GM21529 (cell line): Measurements from ENCODE around the gene CIROP.
"Not testable (repeated sequence)": the region's sequence is repeated elsewhere in the genome, so short reads cannot be mapped to it uniquely, and the experiment has no call there.

Experiments used
- ATAC-seq: cut with Tn5 transposase; IDR thresholded peaks from one replicate; pipeline ENCODE4 v1.9.1; 2021; ENCODE audit not compliant: unreplicated experiment

Gene CIROP

GRCh38 chr14:23115039-23115731 is 10.4 kb upstream of the CIROP start:
- no peak for ATAC-seq

- no peak for ATAC-seq
These were observed 9.9 kb upstream of the CIROP start for GRCh38 chr14:23114669-23115038.

- no peak for ATAC-seq
These were observed 9.3 kb upstream of the CIROP start for GRCh38 chr14:23114120-23114458.

- no peak for ATAC-seq
These were observed 8.8 kb upstream of the CIROP start for GRCh38 chr14:23113431-23114119.

GRCh38 chr14:23112359-23113178 is 7.8 kb upstream of the CIROP start:
- no peak for ATAC-seq

GRCh38 chr14:23110579-23111365 is 6.0 kb upstream of the CIROP start:
- ATAC-seq, result no peak

GRCh38 chr14:23109769-23110168 is 5.0 kb upstream of the CIROP start:
- no peak for ATAC-seq

GRCh38 chr14:23108169-23108568 is 3.4 kb upstream of the CIROP start:
- not testable (repeated sequence) for ATAC-seq

GRCh38 chr14:23107620-23108019 is 2.8 kb upstream of the CIROP start:
- ATAC-seq, result not testable (repeated sequence)

GRCh38 chr14:23106747-23107045 is 1.9 kb upstream of the CIROP start:
- no peak for ATAC-seq

- no peak for ATAC-seq
These were observed 597 bp upstream of the CIROP start for GRCh38 chr14:23105348-23105824.

- ATAC-seq, result no peak
These were observed 659 bp downstream of the CIROP start for GRCh38 chr14:23104070-23104590.

GRCh38 chr14:23103581-23103980 is 1.2 kb downstream of the CIROP start:
- ATAC-seq, result no peak

- no peak for ATAC-seq
These were observed 2.0 kb downstream of the CIROP start for GRCh38 chr14:23102801-23103200.

- ATAC-seq, result no peak
These were observed 2.7 kb downstream of the CIROP start for GRCh38 chr14:23101986-23102625.

- no peak for ATAC-seq
These were observed 3.4 kb downstream of the CIROP start for GRCh38 chr14:23101213-23101970.

- ATAC-seq, result no peak
These were observed 5.5 kb downstream of the CIROP start for GRCh38 chr14:23099212-23099861.

- no peak for ATAC-seq
These were observed 7.0 kb downstream of the CIROP start for GRCh38 chr14:23097786-23098185.
